Ascending aorta (tissue), 2 donors: Measurements from ENCODE around the gene PRCP. TPM values are rescaled to one million over a fixed set of nuclear protein-coding genes. Genes with fewer than 3 reads are reported as not detected.
"Not testable (repeated sequence)": the region's sequence is repeated elsewhere in the genome, so short reads cannot be mapped to it uniquely, and the experiment has no call there.

ENCODE experiments used
- DNase-seq, 2 donors: peaks; one replicate each; pipeline ENCODE4 v3.0.0-alpha.2; 2019; ENCODE audit warnings: low spot score in 2 of 2
- H3K27ac ChIP-seq, 2 donors: fragments of 200-600 bp; sonication (generic); one replicate each; pipeline ENCODE4 v1.5.1; 2016 to 2017; ENCODE audit warnings: mild to moderate bottlenecking in 1 of 2
- H3K27me3 ChIP-seq: fragments of 200-600 bp; sonication (generic); one replicate; pipeline ENCODE4 v1.5.1; 2017
- H3K36me3 ChIP-seq, 2 donors: fragments of 200-600 bp; sonication (generic); one replicate each; pipeline ENCODE4 v1.5.1; 2016
- H3K4me1 ChIP-seq, 2 donors: fragments of 200-600 bp; sonication (generic); one replicate each; pipeline ENCODE4 v1.5.1; 2016 to 2017; ENCODE audit warnings: mild to moderate bottlenecking in 1 of 2
- H3K4me3 ChIP-seq, 2 donors: fragments of 200-600 bp; sonication (generic); one replicate each; pipeline ENCODE4 v1.5.1; 2016 to 2017; ENCODE audit warnings: mild to moderate bottlenecking in 1 of 2
- H3K9me3 ChIP-seq, 2 donors: fragments of 200-600 bp; sonication (generic); one replicate each; pipeline ENCODE4 v1.5.1; 2016
- CTCF ChIP-seq, 3 experiments: fragments of 200-600 bp in 2 of 3; fragments of 450-650 bp in 1 of 3; sonication (generic) in 2 of 3; IDR thresholded peaks; one replicate each; pipeline ENCODE4 v1.5.1; 2016 to 2019; ENCODE audit warnings: antibody characterized with exemption in 3 of 3, mild to moderate bottlenecking in 1 of 3, moderate library complexity in 1 of 3
- intact Hi-C: fragments of 100-400 bp; cut with DNase I; formaldehyde crosslinking; loops from one replicate; pipeline ENCODE4 v1.15.1; 2023
- total RNA-seq: library from RNA; depleted of rRNA; stranded (reverse); fragments of >200 nt; gene quantifications from one replicate; pipeline ENCODE4 v1.1.0, GENCODE V29; 2016

Gene PRCP
- total RNA-seq, 1 donor from 2014 or later, result 151 TPM

GRCh38 chr11:82930229-82930628, 30.0 kb upstream of the PRCP start:
- Histone ChIP-seq H3K4me1 (no peaks in the 10 kb centered on the region), H3K27ac (no peak overlapping the region), H3K9me3 (no peaks in the 10 kb centered on the region), H3K27me3 (no peaks in the 10 kb centered on the region), H3K36me3 (no peaks in the 10 kb centered on the region), H3K4me3 (no peak overlapping the region)
- DNase-seq, result no peak
- intact Hi-C loops, result no loop called here
- no peak for TF ChIP-seq CTCF (IDR thresholded peaks at IDR 0.05)

GRCh38 chr11:82929121-82929520, 28.9 kb upstream of the PRCP start:
- intact Hi-C loops, result no loop called here
- H3K27me3 ChIP-seq, result no peaks in the 10 kb centered on the region
- H3K4me1 ChIP-seq, result no peaks in the 10 kb centered on the region
- DNase-seq, result no peak
- H3K4me3 ChIP-seq, result no peak overlapping the region
- no peak overlapping the region for H3K27ac ChIP-seq
- H3K36me3 ChIP-seq, result no peaks in the 10 kb centered on the region
- no peaks in the 10 kb centered on the region for H3K9me3 ChIP-seq
- TF ChIP-seq CTCF (IDR thresholded peaks at IDR 0.05), result no peak

- Histone ChIP-seq H3K27me3 (no peaks in the 10 kb centered on the region), H3K4me1 (no peaks in the 10 kb centered on the region), H3K27ac (no peak overlapping the region), H3K9me3 (no peaks in the 10 kb centered on the region), H3K4me3 (no peak overlapping the region), H3K36me3 (no peaks in the 10 kb centered on the region)
- DNase-seq, result no peak
- intact Hi-C loops, result loop anchor here (1.0 kb wide), 1 partner anchor 60 kb away; no protein-coding TSS in a partner anchor
- peak in 2 of 3 experiments; percentile 66 to 69 for TF ChIP-seq CTCF (IDR thresholded peaks at IDR 0.05)
Observed at GRCh38 chr11:82927264-82927880, 27.1 kb upstream of the PRCP start.

- Histone ChIP-seq H3K27me3 (no peaks in the 10 kb centered on the region), H3K4me3 (no peak overlapping the region), H3K27ac (no peak overlapping the region), H3K9me3 (no peaks in the 10 kb centered on the region), H3K4me1 (no peaks in the 10 kb centered on the region), H3K36me3 (no peaks in the 10 kb centered on the region)
- DNase-seq, result no peak
- TF ChIP-seq CTCF (IDR thresholded peaks at IDR 0.05), result no peak
- intact Hi-C loops, result no loop called here
Observed at GRCh38 chr11:82924522-82925224, 24.4 kb upstream of the PRCP start.

- H3K36me3 ChIP-seq, DNase-seq, intact Hi-C loops, H3K27ac ChIP-seq, H3K4me1 ChIP-seq, H3K4me3 ChIP-seq, H3K27me3 ChIP-seq, H3K9me3 ChIP-seq: not testable (repeated sequence)
Observed at GRCh38 chr11:82922396-82923173, 22.4 kb upstream of the PRCP start.

- intact Hi-C loops, H3K4me1 ChIP-seq, H3K27me3 ChIP-seq, H3K4me3 ChIP-seq, H3K36me3 ChIP-seq, H3K27ac ChIP-seq, DNase-seq, H3K9me3 ChIP-seq: not testable (repeated sequence)
Observed at GRCh38 chr11:82920227-82920626, 20.0 kb upstream of the PRCP start.

GRCh38 chr11:82919786-82920185, 19.6 kb upstream of the PRCP start:
- intact Hi-C loops, result not testable (repeated sequence)

More at GRCh38 chr11:82919786-82920185, 19.6 kb upstream of the PRCP start:
- H3K27me3 ChIP-seq, H3K4me1 ChIP-seq, H3K27ac ChIP-seq, H3K4me3 ChIP-seq, H3K9me3 ChIP-seq, DNase-seq, H3K36me3 ChIP-seq: not testable (repeated sequence)
